ENCODE results near the gene NAP1L4. TPM values are rescaled to one million over a fixed set of nuclear protein-coding genes. Genes with fewer than 3 reads are reported as not detected.

NAP1L4 gene
- 132 and 165 TPM in 2 replicates for total RNA-seq

- DNase-seq = peak; percentile 99
These were observed at the start of gene NAP1L4 for GRCh38 chr11:2992234-2992996. NAP1L4 (minus strand) TSS chr11:2992329; CDS start chr11:2979220, 13,109 bp downstream.

GRCh38 chr11:3040881-3041280, 48.8 kb upstream of the NAP1L4 start:
- DNase-seq = no peak

GRCh38 chr11:3037945-3038271, 45.8 kb upstream of the NAP1L4 start:
- no peak for DNase-seq

- DNase-seq = peak; percentile 85
These were observed 45.2 kb upstream of the NAP1L4 start for GRCh38 chr11:3037040-3037944.

- no peak for DNase-seq
These were observed 44.3 kb upstream of the NAP1L4 start for GRCh38 chr11:3036419-3036818.

GRCh38 chr11:3035333-3035732, 43.2 kb upstream of the NAP1L4 start:
- DNase-seq = no peak

- peak; percentile 11 for DNase-seq
These were observed 38.4 kb upstream of the NAP1L4 start for GRCh38 chr11:3030289-3031070.

GRCh38 chr11:3028813-3029212, 36.7 kb upstream of the NAP1L4 start:
- DNase-seq = no peak

- no peak for DNase-seq
These were observed 34.7 kb upstream of the NAP1L4 start for GRCh38 chr11:3026803-3027202.

GRCh38 chr11:3022982-3023381, 30.9 kb upstream of the NAP1L4 start:
- DNase-seq = peak; percentile 34

GRCh38 chr11:3022300-3022967, 30.3 kb upstream of the NAP1L4 start:
- peak; percentile 41 for DNase-seq

- DNase-seq = peak; percentile 73
These were observed 29.0 kb upstream of the NAP1L4 start for GRCh38 chr11:3021125-3021524.

GRCh38 chr11:3020011-3020410, 27.9 kb upstream of the NAP1L4 start:
- DNase-seq = no peak

GRCh38 chr11:3018596-3018995, 26.5 kb upstream of the NAP1L4 start:
- DNase-seq = no peak

GRCh38 chr11:3016861-3017260, 24.7 kb upstream of the NAP1L4 start:
- no peak for DNase-seq

GRCh38 chr11:3015796-3016195, 23.7 kb upstream of the NAP1L4 start:
- no peak for DNase-seq

- no peak for DNase-seq
These were observed 22.8 kb upstream of the NAP1L4 start for GRCh38 chr11:3014943-3015342.

GRCh38 chr11:3014057-3014938, 22.2 kb upstream of the NAP1L4 start:
- DNase-seq = no peak

GRCh38 chr11:3011891-3012885, 20.1 kb upstream of the NAP1L4 start:
- DNase-seq = no peak

Data from dermis blood vessel endothelial cell (primary cell).